GM10266 (cell line): ENCODE results near the gene RAI1.
"Not testable (repeated sequence)": the region's sequence is repeated elsewhere in the genome, so short reads cannot be mapped to it uniquely, and the experiment has no call there.

Source experiments
- DNase-seq: peaks from one replicate; pipeline ENCODE4 v3.0.0; 2012; ENCODE audit errors: extremely low spot score
- TF ChIP-seq, protein P1 (sequence below): IDR thresholded peaks from 2 replicates; pipeline ENCODE4 v1.5.1; 2012; ENCODE audit warnings: mild to moderate bottlenecking, low read depth; ENCODE audit not compliant: control insufficient read depth, insufficient read depth; ENCODE audit errors: missing control alignments

RAI1 gene

DNA sequence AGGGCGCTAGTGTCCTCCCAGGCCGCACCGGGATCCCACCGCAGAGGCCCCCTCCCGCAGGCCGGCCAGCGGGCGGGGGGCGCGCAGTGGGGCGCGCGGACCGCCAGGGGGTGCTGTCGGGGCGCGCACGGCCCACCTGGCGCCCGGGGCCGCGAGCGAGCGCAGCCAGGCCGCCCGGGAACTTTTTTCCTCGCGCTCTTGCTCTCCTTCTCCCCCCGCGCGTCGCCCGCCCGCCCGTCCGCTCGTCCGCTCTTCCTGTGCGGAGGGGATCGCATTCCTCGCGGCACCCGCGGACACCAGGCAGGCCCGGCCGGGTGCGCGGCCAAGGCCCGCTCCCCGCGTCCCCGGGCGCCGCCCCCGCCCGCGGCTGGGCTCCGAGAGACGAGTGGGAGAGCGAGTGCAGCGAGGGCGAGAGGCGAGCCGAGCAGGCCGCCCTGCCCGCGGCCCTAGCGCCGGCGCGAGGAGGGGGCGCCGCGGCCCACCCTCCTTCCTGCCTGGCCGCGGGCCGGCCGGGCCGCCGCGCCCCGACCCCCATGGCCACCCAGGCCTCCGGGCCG lies at the start of gene RAI1:
RAI1 (plus strand) TSS at position 272 of the 557 bp plus-strand sequence. CDS start 111,491 bp downstream, outside the sequence.
- TF ChIP-seq, protein P1, sequence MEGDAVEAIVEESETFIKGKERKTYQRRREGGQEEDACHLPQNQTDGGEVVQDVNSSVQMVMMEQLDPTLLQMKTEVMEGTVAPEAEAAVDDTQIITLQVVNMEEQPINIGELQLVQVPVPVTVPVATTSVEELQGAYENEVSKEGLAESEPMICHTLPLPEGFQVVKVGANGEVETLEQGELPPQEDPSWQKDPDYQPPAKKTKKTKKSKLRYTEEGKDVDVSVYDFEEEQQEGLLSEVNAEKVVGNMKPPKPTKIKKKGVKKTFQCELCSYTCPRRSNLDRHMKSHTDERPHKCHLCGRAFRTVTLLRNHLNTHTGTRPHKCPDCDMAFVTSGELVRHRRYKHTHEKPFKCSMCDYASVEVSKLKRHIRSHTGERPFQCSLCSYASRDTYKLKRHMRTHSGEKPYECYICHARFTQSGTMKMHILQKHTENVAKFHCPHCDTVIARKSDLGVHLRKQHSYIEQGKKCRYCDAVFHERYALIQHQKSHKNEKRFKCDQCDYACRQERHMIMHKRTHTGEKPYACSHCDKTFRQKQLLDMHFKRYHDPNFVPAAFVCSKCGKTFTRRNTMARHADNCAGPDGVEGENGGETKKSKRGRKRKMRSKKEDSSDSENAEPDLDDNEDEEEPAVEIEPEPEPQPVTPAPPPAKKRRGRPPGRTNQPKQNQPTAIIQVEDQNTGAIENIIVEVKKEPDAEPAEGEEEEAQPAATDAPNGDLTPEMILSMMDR: peak; percentile 97
- DNase-seq: peak; percentile 89

DNA sequence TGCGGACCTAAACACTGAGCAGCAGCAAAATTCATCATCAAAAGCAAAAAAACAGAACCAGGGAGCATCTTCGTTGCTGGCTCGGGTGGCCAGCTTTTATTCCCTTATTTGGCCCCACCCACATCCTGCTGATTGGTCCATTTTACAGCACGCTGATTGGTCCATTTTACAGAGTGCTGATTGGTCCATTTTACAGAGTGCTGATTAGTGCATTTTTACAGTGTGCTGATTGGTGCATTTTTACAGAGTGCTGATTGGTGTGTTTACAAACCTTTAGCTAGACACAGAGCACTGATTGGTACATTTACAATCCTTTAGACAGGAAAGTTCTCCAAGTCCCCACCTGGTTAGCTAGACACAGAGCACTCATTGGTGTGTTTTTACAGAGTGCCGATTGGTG lies 48.6 kb upstream of the RAI1 start:
- DNase-seq: not testable (repeated sequence)

GRCh38 chr17:17633310-17633709 lies 47.9 kb upstream of the RAI1 start:
- no peak for DNase-seq
- TF ChIP-seq, protein P1: no peak

GRCh38 chr17:17635126-17635525 lies 46.1 kb upstream of the RAI1 start:
- TF ChIP-seq, protein P1: no peak
- DNase-seq: no peak

DNA sequence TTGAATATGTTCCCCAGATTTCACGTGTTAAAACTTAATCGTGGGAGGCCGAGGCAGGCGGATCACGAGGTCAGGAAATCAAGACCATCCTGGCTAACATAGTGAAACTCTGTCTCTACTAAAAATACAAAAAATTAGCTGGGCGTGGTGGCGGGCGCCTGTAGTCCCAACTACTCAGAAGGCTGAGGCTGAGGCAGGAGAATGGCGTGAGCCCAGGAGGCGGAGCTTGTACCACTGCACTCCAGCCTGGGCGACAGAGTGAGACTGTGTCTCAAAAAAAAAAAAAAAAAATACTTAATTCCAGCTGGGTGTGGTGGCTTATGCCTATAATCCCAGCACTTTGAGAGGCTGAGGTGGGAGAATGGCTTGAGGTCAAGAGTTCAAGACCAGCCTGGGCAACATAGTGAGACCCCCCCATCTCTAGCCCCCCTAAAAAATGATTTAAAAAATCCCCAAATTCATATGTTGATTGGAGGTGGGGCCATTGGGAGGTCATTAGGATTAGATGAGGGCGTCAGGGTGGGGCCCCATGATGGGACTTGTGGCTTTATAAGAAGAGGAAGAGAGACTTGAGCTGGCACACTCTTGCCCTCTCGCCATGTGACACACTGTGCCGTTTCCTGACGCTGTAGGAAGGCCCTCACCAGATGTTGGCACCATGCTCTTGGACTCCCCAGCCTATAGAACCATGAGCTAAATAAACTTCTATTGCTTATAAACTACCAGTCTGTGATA lies 45.6 kb upstream of the RAI1 start:
- not testable (repeated sequence) for DNase-seq

DNA sequence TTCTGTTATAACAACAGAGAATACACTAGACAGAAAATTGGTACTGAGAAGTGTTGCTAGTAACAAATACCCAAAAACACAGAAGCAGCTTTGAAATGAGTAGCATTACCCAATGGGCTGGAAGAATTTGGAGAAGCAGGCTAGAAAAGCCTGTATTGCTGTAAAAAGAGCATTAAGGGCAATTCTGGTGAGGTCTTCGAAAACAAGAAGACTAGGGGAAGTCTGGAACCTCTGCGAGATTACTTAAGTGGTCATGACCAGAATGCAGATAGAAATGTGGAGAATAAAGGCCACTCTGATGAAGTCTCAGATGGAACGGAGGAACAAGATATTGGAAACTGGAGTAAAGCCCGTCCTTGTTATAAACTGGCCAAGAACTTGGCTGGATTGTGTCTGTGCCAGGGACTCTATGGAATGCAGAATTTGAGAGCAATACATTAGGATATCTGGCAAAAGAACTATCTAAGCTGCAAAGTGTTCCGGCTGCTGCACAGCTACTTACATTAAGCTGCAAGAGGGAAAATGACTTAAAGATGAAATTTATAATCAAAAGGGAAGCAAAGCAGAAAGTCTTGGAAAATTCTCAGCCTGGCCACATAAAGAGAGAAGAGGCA lies 44.9 kb upstream of the RAI1 start:
- TF ChIP-seq, protein P1: no peak
- no peak for DNase-seq

- DNase-seq: no peak
- TF ChIP-seq, protein P1: no peak
These were observed 42.8 kb upstream of the RAI1 start for GRCh38 chr17:17638467-17638866.

GRCh38 chr17:17639661-17640270 lies 41.5 kb upstream of the RAI1 start:
- DNase-seq: not testable (repeated sequence)
